MM.1S (cell line): ENCODE measurements around the gene KIAA0825.

Source experiments
- DNase-seq: peaks from one replicate; pipeline ENCODE4 v3.0.0-alpha.2; 2015
- H2AFZ ChIP-seq: fragments of 300-600 bp; sonication (generic); 2 replicates; pipeline ENCODE4 v1.6.0; 2016; ENCODE audit warnings: antibody characterized with exemption, low read length
- H3F3A ChIP-seq: fragments of 300-600 bp; sonication (generic); 2 replicates; pipeline ENCODE4 v1.6.1; 2016; ENCODE audit warnings: mild to moderate bottlenecking, antibody characterized with exemption, low read length, moderate library complexity, mixed read lengths; ENCODE audit not compliant: insufficient read depth
- H3K27ac ChIP-seq: fragments of 300-600 bp; sonication (generic); 2 replicates; pipeline ENCODE4 v1.5.1; 2016; ENCODE audit warnings: mild to moderate bottlenecking, low read length
- H3K27me3 ChIP-seq: fragments of 300-600 bp; sonication (generic); replicated peaks from 2 replicates; pipeline ENCODE4 v1.6.0; 2016; ENCODE audit warnings: low read length; ENCODE audit not compliant: insufficient read depth
- H3K36me3 ChIP-seq: fragments of 300-600 bp; sonication (generic); replicated peaks from 2 replicates; pipeline ENCODE4 v1.6.1; 2016; ENCODE audit warnings: mild to moderate bottlenecking, low read length, mixed read lengths; ENCODE audit not compliant: insufficient read depth
- H3K4me1 ChIP-seq: fragments of 300-600 bp; sonication (generic); 2 replicates; pipeline ENCODE4 v1.6.1; 2016; ENCODE audit warnings: low read length, mixed read lengths
- H3K4me2 ChIP-seq: fragments of 300-600 bp; sonication (generic); 2 replicates; pipeline ENCODE4 v1.6.0; 2016; ENCODE audit warnings: low read depth, low read length
- H3K4me3 ChIP-seq: fragments of 300-600 bp; sonication (generic); 2 replicates; pipeline ENCODE4 v1.5.1; 2016; ENCODE audit warnings: low read length, mixed read lengths
- H3K79me2 ChIP-seq: fragments of 300-600 bp; sonication (generic); 2 replicates; pipeline ENCODE4 v1.6.1; 2016; ENCODE audit warnings: mixed run types, low read length, mixed read lengths
- H3K9ac ChIP-seq: fragments of 300-600 bp; sonication (generic); 2 replicates; pipeline ENCODE4 v1.6.1; 2016; ENCODE audit warnings: low read length, mixed read lengths
- H3K9me2 ChIP-seq: fragments of 300-600 bp; sonication (generic); replicated peaks from 2 replicates; pipeline ENCODE4 v1.6.1; 2016; ENCODE audit warnings: mild to moderate bottlenecking, low read length, mixed read lengths; ENCODE audit not compliant: insufficient read depth
- H3K9me3 ChIP-seq: fragments of 300-600 bp; sonication (generic); replicated peaks from 2 replicates; pipeline ENCODE4 v1.6.1; 2016; ENCODE audit warnings: mild to moderate bottlenecking, low read length, mixed read lengths; ENCODE audit not compliant: insufficient read depth
- H4K20me1 ChIP-seq: fragments of 300-600 bp; sonication (generic); 2 replicates; pipeline ENCODE4 v1.6.1; 2016; ENCODE audit warnings: mild to moderate bottlenecking, low read length, moderate library complexity, mixed read lengths; ENCODE audit not compliant: insufficient read depth
- CTCF ChIP-seq: fragments of 300-600 bp; sonication (generic); IDR thresholded peaks from 2 replicates; pipeline ENCODE4 v1.5.1; 2016; ENCODE audit warnings: antibody characterized with exemption, low read length, mixed read lengths
- EZH2 ChIP-seq: fragments of 300-600 bp; sonication (generic); optimal IDR thresholded peaks from 2 replicates; pipeline ENCODE3; 2017; ENCODE audit warnings: low read depth, mild to moderate bottlenecking, antibody characterized with exemption, low read length, mixed read lengths
- EZH2phosphoT487 ChIP-seq: fragments of 300-600 bp; sonication (generic); IDR thresholded peaks from 2 replicates; pipeline ENCODE4 v1.6.1; 2018; ENCODE audit warnings: antibody characterized with exemption, low read length

The KIAA0825 gene

GRCh38 chr5:94632024-94632423 lies 13.6 kb upstream of the KIAA0825 start:
- H3K36me3 ChIP-seq = no peaks in the 10 kb centered on the region; the same call in 1 of the 2 replicates
- H3K4me2 ChIP-seq = peak overlapping the region; percentile 71
- peak; percentile 47 for DNase-seq

GRCh38 chr5:94627191-94627590 lies 8.8 kb upstream of the KIAA0825 start:
- no peak overlapping the region for H3K4me2 ChIP-seq
- H3K4me3 ChIP-seq = no peak overlapping the region
- TF ChIP-seq CTCF (no peak), EZH2 (no peak), EZH2phosphoT487 (no peak)
- H2AFZ ChIP-seq = no peak overlapping the region
- H4K20me1 ChIP-seq = no peaks in the 10 kb centered on the region
- no peaks in the 10 kb centered on the region; the same call in 1 of the 2 replicates for H3K36me3 ChIP-seq
- H3K9ac ChIP-seq = no peak overlapping the region
- no peak overlapping the region for H3K27ac ChIP-seq
- no peak for DNase-seq
- no peaks in the 10 kb centered on the region for H3K9me3 ChIP-seq
- H3F3A ChIP-seq = no peaks in the 10 kb centered on the region
- peaks cover 32% of the 10 kb centered on the region for H3K79me2 ChIP-seq
- peaks cover 17% of the 10 kb centered on the region for H3K4me1 ChIP-seq
- H3K9me2 ChIP-seq = no peaks in the 10 kb centered on the region
- H3K27me3 ChIP-seq = no peaks in the 10 kb centered on the region

More at GRCh38 chr5:94632024-94632423, 13.6 kb upstream of the KIAA0825 start:
- Histone ChIP-seq H3K9ac (no peak overlapping the region), H4K20me1 (no peaks in the 10 kb centered on the region), H2AFZ (no peak overlapping the region), H3K4me3 (no peak overlapping the region), H3F3A (no peaks in the 10 kb centered on the region), H3K79me2 (peaks cover 52% of the 10 kb centered on the region), H3K4me1 (peaks cover 13% of the 10 kb centered on the region), H3K9me3 (no peaks in the 10 kb centered on the region), H3K27me3 (no peaks in the 10 kb centered on the region), H3K9me2 (no peaks in the 10 kb centered on the region), H3K27ac (peak overlapping the region; percentile 32; the same call in 1 of the 2 replicates)
- TF ChIP-seq EZH2phosphoT487 = no peak
- TF ChIP-seq CTCF = no peak
- no peak for TF ChIP-seq EZH2

GRCh38 chr5:94623877-94624276 lies 5.5 kb upstream of the KIAA0825 start:
- H3K9me3 ChIP-seq = no peaks in the 10 kb centered on the region
- no peaks in the 10 kb centered on the region for H3K9me2 ChIP-seq
- TF ChIP-seq EZH2 (no peak), EZH2phosphoT487 (no peak)
- no peaks in the 10 kb centered on the region; the same call in 1 of the 2 replicates for H3K36me3 ChIP-seq
- no peak overlapping the region for H3K27ac ChIP-seq
- 0 out of 2 replicates have a peak, but pooled peaks cover 9% of the 10 kb centered on the region for H3K4me1 ChIP-seq
- H3F3A ChIP-seq = no peaks in the 10 kb centered on the region
- peaks cover 57% of the 10 kb centered on the region for H3K79me2 ChIP-seq
- no peaks in the 10 kb centered on the region for H3K27me3 ChIP-seq
- no peak overlapping the region for H2AFZ ChIP-seq
- no peak overlapping the region for H3K4me3 ChIP-seq
- H3K9ac ChIP-seq = no peak overlapping the region
- H4K20me1 ChIP-seq = no peaks in the 10 kb centered on the region
- no peak for DNase-seq
- no peak overlapping the region for H3K4me2 ChIP-seq

- Histone ChIP-seq H3K4me3 (no peak overlapping the region), H3K9ac (no peak overlapping the region), H3K4me2 (no peak overlapping the region), H4K20me1 (no peaks in the 10 kb centered on the region), H3K4me1 (0 out of 2 replicates have a peak, but pooled peaks cover 9% of the 10 kb centered on the region), H3K9me2 (no peaks in the 10 kb centered on the region), H3K9me3 (no peaks in the 10 kb centered on the region), H3F3A (peaks cover 5% of the 10 kb centered on the region), H3K27ac (no peak overlapping the region), H3K27me3 (no peaks in the 10 kb centered on the region), H2AFZ (no peak overlapping the region), H3K36me3 (no peaks in the 10 kb centered on the region), H3K79me2 (peaks cover 60% of the 10 kb centered on the region)
- no peak for DNase-seq
- no peak for TF ChIP-seq EZH2phosphoT487
- no peak for TF ChIP-seq CTCF
- TF ChIP-seq EZH2 = no peak
These were observed 4.6 kb upstream of the KIAA0825 start for GRCh38 chr5:94623011-94623410.
